HepG2 (cell line): ENCODE results near the gene C1R. TPM values are rescaled to one million over a fixed set of nuclear protein-coding genes. Genes with fewer than 3 reads are reported as not detected.

Source experiments
- ATF1 ChIP-seq: IDR thresholded peaks from 2 replicates; pipeline ENCODE4 v1.6.1; 2016; ENCODE audit warnings: mild to moderate bottlenecking, control low read depth
- CENPX ChIP-seq: sonication (generic); formaldehyde crosslinking; IDR thresholded peaks from 2 replicates; pipeline ENCODE4 v1.9.0; 2021; ENCODE audit warnings: mild to moderate bottlenecking, missing genetic modification reagents, moderate library complexity
- ETV5 ChIP-seq: IDR thresholded peaks from 2 replicates; pipeline ENCODE4 v1.6.1; 2018; ENCODE audit warnings: missing biosample characterization, missing genetic modification reagents, inconsistent platforms, borderline replicate concordance
- HIVEP1 ChIP-seq: sonication (generic); formaldehyde crosslinking; IDR thresholded peaks from 2 replicates; pipeline ENCODE4 v1.4.0; 2020; ENCODE audit warnings: mild to moderate bottlenecking, missing genetic modification reagents
- HNRNPK ChIP-seq: fragments of 200-400 bp; formaldehyde crosslinking; IDR thresholded peaks from 2 replicates; pipeline ENCODE4 v1.6.1; 2018; ENCODE audit warnings: low read length, low read depth, moderate library complexity, mild to moderate bottlenecking; ENCODE audit not compliant: poor library complexity, severe bottlenecking
- ISL2 ChIP-seq: sonication (generic); formaldehyde crosslinking; IDR thresholded peaks from 2 replicates; pipeline ENCODE4 v1.5.0; 2020; ENCODE audit warnings: missing genetic modification reagents
- KMT2A ChIP-seq: sonication (generic); formaldehyde crosslinking; IDR thresholded peaks from 2 replicates; pipeline ENCODE4 v1.4.0; 2020; ENCODE audit warnings: missing genetic modification reagents
- MLXIP ChIP-seq: sonication (generic); formaldehyde crosslinking; IDR thresholded peaks from 2 replicates; pipeline ENCODE4 v1.9.0; 2021; ENCODE audit warnings: missing genetic modification reagents, borderline replicate concordance
- PRDM10 ChIP-seq: sonication (generic); formaldehyde crosslinking; IDR thresholded peaks from 2 replicates; pipeline ENCODE4 v1.4.0; 2020; ENCODE audit warnings: low read depth, missing genetic modification reagents
- RFX5 ChIP-seq: IDR thresholded peaks from 2 replicates; pipeline ENCODE4 v1.6.1; 2011; ENCODE audit warnings: low read depth, low read length, improper control_type of control experiment
- SALL1 ChIP-seq: sonication (generic); formaldehyde crosslinking; IDR thresholded peaks from 2 replicates; pipeline ENCODE4 v1.8.0; 2022; ENCODE audit warnings: mild to moderate bottlenecking, missing genetic modification reagents
- SSRP1 ChIP-seq: IDR thresholded peaks from 2 replicates; pipeline ENCODE4 v1.6.1; 2016; ENCODE audit warnings: control low read depth
- STAT6 ChIP-seq: sonication (generic); formaldehyde crosslinking; IDR thresholded peaks from 2 replicates; pipeline ENCODE4 v1.4.0; 2020; ENCODE audit warnings: missing genetic modification reagents, mild to moderate bottlenecking, borderline replicate concordance
- ZFP91 ChIP-seq: sonication (generic); formaldehyde crosslinking; IDR thresholded peaks from 2 replicates; pipeline ENCODE4 v1.9.0; 2022; ENCODE audit warnings: missing genetic modification reagents, mild to moderate bottlenecking, borderline replicate concordance
- ZMYM2 ChIP-seq: sonication (generic); formaldehyde crosslinking; IDR thresholded peaks from 2 replicates; pipeline ENCODE4 v1.8.0; 2022; ENCODE audit warnings: mild to moderate bottlenecking, missing genetic modification reagents
- ZNF12 ChIP-seq: sonication (generic); formaldehyde crosslinking; IDR thresholded peaks from 2 replicates; pipeline ENCODE4 v1.5.0; 2020; ENCODE audit warnings: missing genetic modification reagents
- ZNF414 ChIP-seq: sonication (generic); formaldehyde crosslinking; IDR thresholded peaks from 2 replicates; pipeline ENCODE4 v1.5.0; 2020; ENCODE audit warnings: missing genetic modification reagents
- ZSCAN22 ChIP-seq: sonication (generic); formaldehyde crosslinking; IDR thresholded peaks from 2 replicates; pipeline ENCODE4 v1.4.0; 2020; ENCODE audit warnings: mild to moderate bottlenecking, missing genetic modification reagents
- polyA plus RNA-seq, 8 experiments: library from polyadenylated mRNA; depleted of rRNA in 3 of 8; stranded (reverse) in 7 of 8; unstranded in 1 of 8; fragments of >200 nt; fragmentation: Illumina TruSeq in 4 of 8; extraction: Trizol in 4 of 8; gene quantifications; 2 replicates each; pipeline versions ENCODE4 v1.2.1 to v1.2.3, GENCODE V29; 2011 to 2016; ENCODE audit warnings: low read depth in 4 of 8, missing spikeins in 1 of 8, mixed read lengths in 1 of 8; ENCODE audit not compliant: insufficient read depth in 1 of 8
- total RNA-seq, 5 experiments: library from RNA; depleted of rRNA; stranded (reverse); fragments of >200 nt; fragmentation: Illumina TruSeq; extraction: Trizol; gene quantifications; 2 replicates each; pipeline ENCODE4 v1.2.3, GENCODE V29; 2016; ENCODE audit warnings: low read depth in 1 of 5

Gene C1R
- total and polyA plus RNA-seq, 2 of the 13 experiments (the other 11 are each of a cell fraction or from before 2014, with no cell fraction given), result 3.5 to 6.5 TPM

GRCh38 chr12:7060353-7060954 lies 31.8 kb downstream of the C1R start, which contains the start of gene C1S (continued):
- TF ChIP-seq PRDM10 (CRISPR knock-in tag), result peak; percentile 58; the same call in 1 of the 2 replicates
- TF ChIP-seq ZNF414, result no peak
- no peak for TF ChIP-seq HNRNPK
- TF ChIP-seq ZFP91, result no peak
- TF ChIP-seq ZSCAN22, result no peak
- TF ChIP-seq ETV5 (CRISPR knock-in tag), result peak; percentile 18; the same call in 1 of the 2 replicates
- peak; percentile 27; the same call in 1 of the 2 replicates for TF ChIP-seq KMT2A (CRISPR knock-in tag)
- TF ChIP-seq RFX5, result no peak
- peak; percentile 65 for TF ChIP-seq SALL1 (CRISPR knock-in tag)
- no peak for TF ChIP-seq SSRP1 (CRISPR knock-in tag)
- no peak for TF ChIP-seq ATF1
- no peak for TF ChIP-seq CENPX (CRISPR knock-in tag)
- no peak for TF ChIP-seq ZNF12 (CRISPR knock-in tag)
- TF ChIP-seq STAT6 (CRISPR knock-in tag), result no peak
- no peak for TF ChIP-seq MLXIP (CRISPR knock-in tag)
- no peak for TF ChIP-seq HIVEP1
- TF ChIP-seq ISL2 (CRISPR knock-in tag), result peak; percentile 61; the same call in 1 of the 2 replicates
- no peak for TF ChIP-seq ZMYM2 (CRISPR knock-in tag)
